ENCODE measurements around the gene RMND1. TPM values are rescaled to one million over a fixed set of nuclear protein-coding genes. Genes with fewer than 3 reads are reported as not detected.

RMND1 gene
- total and polyA plus RNA-seq, 9 of the 15 experiments (the other 6 are each of a cell fraction or from before 2014, with no cell fraction given) = 26.9 to 47.8 (median 36.2) TPM

DNA sequence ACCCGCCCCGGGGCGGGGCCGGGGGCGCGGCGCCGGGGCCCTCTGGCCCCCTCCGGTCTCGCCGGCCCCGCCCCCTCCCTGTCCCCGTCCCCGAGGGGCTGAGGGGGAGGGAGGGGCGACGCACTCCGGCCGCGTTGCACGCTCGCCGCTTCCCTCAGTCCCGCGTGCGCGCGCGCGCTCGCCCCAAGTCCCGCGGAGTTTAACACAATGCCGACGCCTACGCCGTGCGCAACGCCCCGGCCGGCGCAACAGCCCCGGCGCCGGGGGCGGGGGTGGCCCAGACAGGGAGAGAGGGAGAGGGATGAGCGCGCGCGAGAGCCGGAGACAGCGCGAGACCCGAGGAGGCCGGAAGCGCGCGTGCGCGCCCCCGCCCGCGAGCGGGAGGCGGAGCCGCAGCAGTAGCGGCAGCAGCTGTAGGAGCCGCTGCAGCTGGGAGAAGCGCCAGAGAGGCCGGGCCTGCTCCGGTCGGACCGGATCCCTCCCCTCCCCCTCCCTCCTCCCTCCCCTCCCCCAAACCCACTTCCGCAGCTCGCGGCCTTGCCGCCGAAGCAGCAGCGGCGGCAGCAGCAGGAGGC, 61.6 kb downstream of the RMND1 start:
- in situ Hi-C loops (cut with MboI) (no loop called here), intact Hi-C loops (cut with micrococcal nuclease) (loop anchor here (2.0 to 5.0 kb wide), 5 partner anchors 16 to 1612 kb away; partner anchors contain the start of genes FBXO5, MTRF1L and RMND1)
- Histone ChIP-seq H3K27me3 (ENCODE audit: control insufficient read depth in 2 of 2, insufficient read depth in 2 of 2, low read length in 2 of 2) (no peaks in the 10 kb centered on the region), H3K4me2 (ENCODE audit: insufficient read depth, low read length) (peak overlapping the region; percentile 62; the same call in 1 of the 2 replicates), H4K20me1 (replicated peaks; ENCODE audit: control insufficient read depth, insufficient read depth, low read length) (peaks cover 15% of the 10 kb centered on the region; the same call in 1 of the 2 replicates), H3K79me2 (ENCODE audit: control insufficient read depth, insufficient read depth, low read length) (peaks cover 84% of the 10 kb centered on the region), H2AFZ (ENCODE audit: low read depth, low read length) (peak overlapping the region; percentile 41; the same call in 1 of the 2 replicates), H3K9ac (ENCODE audit: insufficient read depth in 1 of 2, low read depth in 2 of 2, low read length in 2 of 2) (peak overlapping the region; percentile 95 to 98; a peak in 3 of 4 replicates), H3K4me3 (peak overlapping the region; percentile 93), H3K9me1 (ENCODE audit: control insufficient read depth, insufficient read depth, low read length) (no peaks in the 10 kb centered on the region), H3K4me1 (replicated peaks in 1 of 2; ENCODE audit: control insufficient read depth in 2 of 2, insufficient read depth in 2 of 2, low read length in 2 of 2) (peaks cover 10 to 30% of the 10 kb centered on the region in 2 experiments; a peak in 4 of 5 replicates), H3K27ac (ENCODE audit: extremely low read depth, low read depth, low read length) (peak overlapping the region; percentile 96), H3K36me3 (ENCODE audit: control insufficient read depth, insufficient read depth, low read length) (peaks cover 38% of the 10 kb centered on the region), H3K9me3 (replicated peaks; ENCODE audit: control insufficient read depth, insufficient read depth, low read depth, low read length) (no peaks in the 10 kb centered on the region)
- ChIA-PET CTCF (ENCODE audit: low intra/inter-chr PET ratio) (interaction anchor here (0.7 kb wide), 1 partner anchor 1540 kb away, joined by 3 read pairs; no protein-coding TSS in a partner anchor), POLR2A (interaction anchor here (0.5 to 3.0 kb wide), 22 partner anchors 10 to 1469 kb away, joined by 3 to 18 read pairs (median 4); partner anchors contain the start of gene RMND1)
- WGBS (ENCODE audit: insufficient coverage, low coverage, missing lambda C conversion rate) = under 1% methylated on average over 34 of the region's 79 CpGs
- DNase-seq (ENCODE audit: extremely low read depth in 1 of 4, low spot score in 3 of 4) = peak; percentile 97 to 100 (median 98)
- ATAC-seq = peak; percentile 90
- BruUV-seq (replicated peaks) = no TSS peak
- peak; percentile 64 for FAIRE-seq
- TF ChIP-seq, protein P1, sequence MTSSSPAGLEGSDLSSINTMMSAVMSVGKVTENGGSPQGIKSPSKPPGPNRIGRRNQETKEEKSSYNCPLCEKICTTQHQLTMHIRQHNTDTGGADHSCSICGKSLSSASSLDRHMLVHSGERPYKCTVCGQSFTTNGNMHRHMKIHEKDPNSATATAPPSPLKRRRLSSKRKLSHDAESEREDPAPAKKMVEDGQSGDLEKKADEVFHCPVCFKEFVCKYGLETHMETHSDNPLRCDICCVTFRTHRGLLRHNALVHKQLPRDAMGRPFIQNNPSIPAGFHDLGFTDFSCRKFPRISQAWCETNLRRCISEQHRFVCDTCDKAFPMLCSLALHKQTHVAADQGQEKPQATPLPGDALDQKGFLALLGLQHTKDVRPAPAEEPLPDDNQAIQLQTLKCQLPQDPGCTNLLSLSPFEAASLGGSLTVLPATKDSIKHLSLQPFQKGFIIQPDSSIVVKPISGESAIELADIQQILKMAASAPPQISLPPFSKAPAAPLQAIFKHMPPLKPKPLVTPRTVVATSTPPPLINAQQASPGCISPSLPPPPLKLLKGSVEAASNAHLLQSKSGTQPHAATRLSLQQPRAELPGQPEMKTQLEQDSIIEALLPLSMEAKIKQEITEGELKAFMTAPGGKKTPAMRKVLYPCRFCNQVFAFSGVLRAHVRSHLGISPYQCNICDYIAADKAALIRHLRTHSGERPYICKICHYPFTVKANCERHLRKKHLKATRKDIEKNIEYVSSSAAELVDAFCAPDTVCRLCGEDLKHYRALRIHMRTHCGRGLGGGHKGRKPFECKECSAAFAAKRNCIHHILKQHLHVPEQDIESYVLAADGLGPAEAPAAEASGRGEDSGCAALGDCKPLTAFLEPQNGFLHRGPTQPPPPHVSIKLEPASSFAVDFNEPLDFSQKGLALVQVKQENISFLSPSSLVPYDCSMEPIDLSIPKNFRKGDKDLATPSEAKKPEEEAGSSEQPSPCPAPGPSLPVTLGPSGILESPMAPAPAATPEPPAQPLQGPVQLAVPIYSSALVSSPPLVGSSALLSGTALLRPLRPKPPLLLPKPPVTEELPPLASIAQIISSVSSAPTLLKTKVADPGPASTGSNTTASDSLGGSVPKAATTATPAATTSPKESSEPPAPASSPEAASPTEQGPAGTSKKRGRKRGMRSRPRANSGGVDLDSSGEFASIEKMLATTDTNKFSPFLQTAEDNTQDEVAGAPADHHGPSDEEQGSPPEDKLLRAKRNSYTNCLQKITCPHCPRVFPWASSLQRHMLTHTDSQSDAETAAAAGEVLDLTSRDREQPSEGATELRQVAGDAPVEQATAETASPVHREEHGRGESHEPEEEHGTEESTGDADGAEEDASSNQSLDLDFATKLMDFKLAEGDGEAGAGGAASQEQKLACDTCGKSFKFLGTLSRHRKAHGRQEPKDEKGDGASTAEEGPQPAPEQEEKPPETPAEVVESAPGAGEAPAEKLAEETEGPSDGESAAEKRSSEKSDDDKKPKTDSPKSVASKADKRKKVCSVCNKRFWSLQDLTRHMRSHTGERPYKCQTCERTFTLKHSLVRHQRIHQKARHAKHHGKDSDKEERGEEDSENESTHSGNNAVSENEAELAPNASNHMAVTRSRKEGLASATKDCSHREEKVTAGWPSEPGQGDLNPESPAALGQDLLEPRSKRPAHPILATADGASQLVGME (CRISPR knock-in tag; IDR thresholded peaks at IDR 0.05) = no peak
- TF ChIP-seq NR2C2 (CRISPR knock-in tag; IDR thresholded peaks at IDR 0.05) = no peak
- TF ChIP-seq NR2C2 (tag; IDR thresholded peaks at IDR 0.05) = peak; percentile 34; the same call in 1 of the 2 replicates
- no peak for TF ChIP-seq HIVEP1 (CRISPR knock-in tag; IDR thresholded peaks at IDR 0.05)
- TF ChIP-seq, protein P2, sequence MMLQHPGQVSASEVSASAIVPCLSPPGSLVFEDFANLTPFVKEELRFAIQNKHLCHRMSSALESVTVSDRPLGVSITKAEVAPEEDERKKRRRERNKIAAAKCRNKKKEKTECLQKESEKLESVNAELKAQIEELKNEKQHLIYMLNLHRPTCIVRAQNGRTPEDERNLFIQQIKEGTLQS (IDR thresholded peaks at IDR 0.05) = no peak
- TF ChIP-seq, protein P2 (CRISPR knock-in tag; conservative IDR thresholded peaks at IDR 0.05) = no peak
- peak; percentile 60; the same call in 1 of the 2 replicates for TF ChIP-seq NCOA6 (IDR thresholded peaks at IDR 0.05)
- no peak for TF ChIP-seq NFRKB (IDR thresholded peaks at IDR 0.05; ENCODE audit: low read depth)
- TF ChIP-seq, protein P3, sequence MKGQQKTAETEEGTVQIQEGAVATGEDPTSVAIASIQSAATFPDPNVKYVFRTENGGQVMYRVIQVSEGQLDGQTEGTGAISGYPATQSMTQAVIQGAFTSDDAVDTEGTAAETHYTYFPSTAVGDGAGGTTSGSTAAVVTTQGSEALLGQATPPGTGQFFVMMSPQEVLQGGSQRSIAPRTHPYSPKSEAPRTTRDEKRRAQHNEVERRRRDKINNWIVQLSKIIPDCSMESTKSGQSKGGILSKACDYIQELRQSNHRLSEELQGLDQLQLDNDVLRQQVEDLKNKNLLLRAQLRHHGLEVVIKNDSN (CRISPR knock-in tag; IDR thresholded peaks at IDR 0.05) = no peak
- no peak for TF ChIP-seq ZNF583 (CRISPR knock-in tag; IDR thresholded peaks at IDR 0.05)
- no peak for TF ChIP-seq HLTF (IDR thresholded peaks at IDR 0.05)
- no peak for TF ChIP-seq MBD2 (IDR thresholded peaks at IDR 0.05; ENCODE audit: borderline replicate concordance, low read depth)
- TF ChIP-seq, protein P4, sequence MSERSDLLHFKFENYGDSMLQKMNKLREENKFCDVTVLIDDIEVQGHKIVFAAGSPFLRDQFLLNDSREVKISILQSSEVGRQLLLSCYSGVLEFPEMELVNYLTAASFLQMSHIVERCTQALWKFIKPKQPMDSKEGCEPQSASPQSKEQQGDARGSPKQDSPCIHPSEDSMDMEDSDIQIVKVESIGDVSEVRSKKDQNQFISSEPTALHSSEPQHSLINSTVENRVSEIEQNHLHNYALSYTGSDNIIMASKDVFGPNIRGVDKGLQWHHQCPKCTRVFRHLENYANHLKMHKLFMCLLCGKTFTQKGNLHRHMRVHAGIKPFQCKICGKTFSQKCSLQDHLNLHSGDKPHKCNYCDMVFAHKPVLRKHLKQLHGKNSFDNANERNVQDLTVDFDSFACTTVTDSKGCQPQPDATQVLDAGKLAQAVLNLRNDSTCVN (CRISPR knock-in tag; IDR thresholded peaks at IDR 0.05) = no peak
- no peak for TF ChIP-seq DMBX1 (CRISPR knock-in tag; IDR thresholded peaks at IDR 0.05; ENCODE audit: borderline replicate concordance)
- TF ChIP-seq ZKSCAN3 (CRISPR knock-in tag; IDR thresholded peaks at IDR 0.05) = no peak

Data from K562 (cell line).